HG02610 (cell line): ENCODE results near the gene NOX5.

Source experiments
- ATAC-seq: cut with Tn5 transposase; IDR thresholded peaks from one replicate; pipeline ENCODE4 v1.9.1; 2021; ENCODE audit warnings: mild to moderate bottlenecking, moderate library complexity; ENCODE audit not compliant: unreplicated experiment

The NOX5 gene

DNA sequence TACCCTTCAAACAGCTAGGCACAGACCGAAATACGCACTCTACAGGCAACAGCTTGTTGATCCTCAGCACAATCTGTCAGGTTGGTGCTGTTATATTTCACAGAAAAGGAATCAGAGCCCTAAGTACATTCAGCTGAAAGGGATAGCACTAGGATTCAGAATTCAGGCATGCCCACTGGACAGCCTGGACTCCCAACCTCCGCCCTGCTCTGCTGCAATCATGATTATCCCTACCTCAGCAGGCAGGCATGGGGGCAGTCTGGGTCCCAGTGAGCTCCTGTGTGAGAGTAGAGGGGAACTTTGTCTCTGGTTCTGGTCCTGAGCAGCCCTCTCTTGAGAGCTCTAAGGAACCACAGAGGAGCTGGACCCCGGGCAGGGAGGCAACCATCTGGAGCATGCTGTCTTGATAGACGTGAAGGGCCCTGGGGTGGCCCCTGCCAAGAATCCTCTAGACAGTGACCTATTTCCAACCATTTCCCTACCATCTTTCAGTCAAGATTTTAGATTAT, 23.4 kb upstream of the NOX5 start:
- ATAC-seq = no peak

DNA sequence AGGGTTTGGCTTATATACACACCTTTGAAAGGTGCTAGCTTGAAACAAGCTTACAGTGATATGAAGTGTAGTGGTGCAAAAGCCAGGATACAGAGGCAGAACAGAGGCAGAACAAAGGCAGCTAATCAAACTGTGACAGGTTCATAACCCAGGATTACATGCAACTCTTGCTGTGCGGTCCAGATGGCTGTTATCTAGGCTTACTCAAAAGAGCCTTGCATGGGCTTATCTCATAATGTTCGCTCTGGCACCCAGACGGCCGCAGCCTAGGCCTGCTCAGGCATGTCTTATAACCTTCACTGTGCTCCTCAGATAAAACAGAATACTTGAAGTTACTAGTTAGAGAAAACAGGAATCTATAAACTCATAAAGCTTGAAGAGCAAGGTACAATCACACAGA, 22.8 kb upstream of the NOX5 start:
- ATAC-seq = no peak

DNA sequence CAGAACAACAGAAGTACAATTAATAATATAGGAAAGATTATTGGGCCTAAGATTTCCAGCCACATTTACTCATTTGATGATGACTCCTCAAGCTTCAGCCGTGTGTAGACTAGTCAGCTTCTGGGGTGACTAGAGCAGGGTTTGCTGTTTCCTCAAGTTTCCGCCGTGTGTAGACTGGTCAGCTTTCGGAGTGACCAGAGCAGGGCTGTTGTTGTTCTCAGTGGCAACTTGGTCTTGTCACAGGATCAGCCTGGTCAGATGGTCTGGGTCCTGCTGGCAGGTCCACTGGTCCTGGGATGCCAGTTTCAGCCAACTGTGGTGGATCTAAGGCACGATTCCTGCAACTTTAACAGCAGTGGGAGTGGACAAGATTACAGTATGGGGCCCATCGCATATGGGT, 21.8 kb upstream of the NOX5 start:
- ATAC-seq = no peak

DNA sequence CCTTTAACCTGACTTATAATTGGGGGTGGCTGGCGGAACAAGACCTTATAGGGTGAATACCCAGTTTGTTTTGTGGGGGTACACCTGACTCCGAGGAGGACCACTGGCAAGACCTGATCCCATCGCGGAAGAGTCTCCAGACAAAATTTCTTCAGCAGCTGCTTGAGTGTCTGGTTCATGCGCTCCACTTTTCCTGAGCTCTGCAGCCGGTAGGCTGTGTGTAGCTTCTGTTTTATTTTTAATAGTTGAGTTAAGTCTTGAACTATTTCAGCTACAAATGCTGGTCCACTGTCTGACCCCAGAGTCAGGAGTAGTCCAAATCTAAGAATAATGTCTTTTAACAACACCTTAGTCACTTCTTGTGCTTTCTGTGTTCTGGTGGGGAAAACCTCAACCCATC, 21.2 kb upstream of the NOX5 start:
- ATAC-seq = no peak

DNA sequence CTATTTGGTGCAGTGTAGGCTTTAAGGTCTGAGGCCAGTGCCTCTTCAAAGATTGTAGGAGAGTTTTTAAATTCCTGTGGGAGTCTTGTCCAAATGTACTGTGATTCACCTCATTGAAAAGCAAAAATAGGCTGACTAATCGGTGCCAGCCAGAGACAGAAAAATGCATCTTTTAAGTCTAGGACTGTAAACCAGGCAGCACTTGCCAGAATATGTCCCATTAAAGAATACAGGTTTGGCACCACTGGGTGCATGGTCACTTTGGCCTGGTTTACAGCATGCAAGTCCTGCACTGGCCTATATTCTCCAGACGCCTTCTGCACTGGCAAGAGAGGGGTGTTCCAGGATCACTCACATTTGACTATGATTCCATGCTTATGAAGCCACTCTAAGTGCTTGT, 20.3 kb upstream of the NOX5 start:
- no peak for ATAC-seq

DNA sequence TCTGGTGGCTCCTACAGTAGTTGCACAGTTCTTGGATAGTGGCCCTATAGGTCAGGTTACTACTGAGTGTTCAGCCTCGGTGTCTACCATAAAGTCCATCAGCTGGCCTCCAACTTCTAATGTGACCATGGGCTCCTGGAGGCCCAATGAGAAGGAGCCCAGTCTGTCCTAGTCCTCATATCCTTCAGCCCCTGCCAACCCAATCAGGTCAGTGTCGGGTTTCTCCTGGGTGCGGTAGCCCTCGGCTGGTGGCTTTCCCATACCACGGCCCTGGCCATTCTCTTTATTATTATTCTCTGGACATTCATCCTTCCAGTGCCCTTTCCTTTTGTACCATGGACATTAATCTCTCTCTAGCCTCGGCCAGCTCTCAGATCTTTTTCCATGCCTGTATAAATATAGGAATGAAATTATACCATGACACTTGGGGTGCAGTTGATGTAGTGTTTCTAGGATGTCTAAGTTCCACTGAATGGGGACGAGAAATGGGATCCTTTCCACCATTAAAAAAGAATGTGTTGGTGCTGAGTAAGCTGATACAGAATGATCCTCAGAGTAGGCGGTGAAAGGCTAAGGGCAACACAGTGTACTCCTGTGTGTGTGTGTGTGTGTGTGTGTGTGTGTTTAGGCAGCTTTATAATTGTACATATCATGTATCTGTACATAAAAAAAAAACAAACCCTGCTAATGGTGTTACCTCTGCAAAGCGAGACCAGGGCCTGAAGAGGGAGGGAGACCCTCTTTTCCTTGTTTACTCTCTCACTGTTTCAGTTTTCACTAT, 19.3 kb upstream of the NOX5 start:
- no peak for ATAC-seq

DNA sequence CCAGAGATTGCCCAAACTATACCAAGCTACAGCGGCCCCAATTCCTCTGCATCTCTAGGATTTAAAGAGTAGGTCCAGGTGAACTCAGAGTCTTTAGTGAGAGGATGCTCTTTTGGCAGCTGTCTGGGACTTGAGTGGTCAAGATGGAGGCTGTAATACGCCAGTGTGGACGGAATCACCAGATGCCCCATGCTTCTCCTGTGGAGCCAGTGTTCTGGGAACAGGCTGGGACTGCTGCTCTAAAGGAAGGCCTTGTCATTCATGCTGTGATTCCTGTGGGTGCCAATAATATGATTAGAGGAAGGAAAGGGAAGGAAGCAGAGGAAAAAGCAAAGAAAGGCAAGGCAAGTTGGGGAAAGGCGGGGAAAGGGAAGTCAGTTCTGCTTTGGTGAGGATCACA, 17.4 kb upstream of the NOX5 start:
- no peak for ATAC-seq

DNA sequence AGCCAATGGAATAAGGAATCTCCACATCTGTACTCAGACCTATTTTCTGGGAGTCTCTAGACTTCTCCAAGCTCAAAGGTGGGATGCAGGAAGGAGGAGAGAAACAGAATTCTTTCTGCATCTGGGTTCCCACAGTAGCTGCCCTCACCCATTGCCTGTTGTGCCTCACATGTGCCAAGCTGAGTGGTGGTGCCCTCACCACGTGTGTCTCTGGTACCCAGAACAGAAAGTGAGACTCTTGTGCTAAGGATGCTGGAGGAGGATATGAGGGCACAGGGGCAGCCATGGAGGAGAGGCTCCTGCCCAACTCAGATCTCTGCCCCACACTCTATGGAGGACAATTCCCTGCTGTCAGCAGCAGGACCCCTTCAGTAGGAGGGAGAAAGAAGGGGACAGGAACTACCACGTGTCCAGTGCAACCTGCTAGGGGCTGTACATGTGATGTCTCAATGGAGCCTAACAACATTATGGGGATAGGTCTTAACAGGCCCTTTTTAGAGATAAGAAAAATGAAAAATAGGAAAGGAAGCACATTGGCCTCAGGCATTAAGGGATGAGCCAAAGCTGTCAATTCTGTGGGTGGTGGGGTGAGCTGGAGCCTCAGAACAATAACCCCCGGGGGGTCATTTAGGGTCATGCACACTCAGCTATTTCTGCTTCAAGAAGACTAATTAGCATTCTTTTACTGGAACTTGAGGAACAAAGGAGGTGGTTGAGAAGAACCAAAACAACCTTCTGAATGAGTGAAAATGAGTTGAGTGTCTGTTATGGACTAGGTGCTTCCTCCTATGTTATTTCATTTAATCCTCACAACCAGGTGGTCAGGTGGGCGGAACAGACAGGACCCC, 16.3 kb upstream of the NOX5 start:
- ATAC-seq = no peak

DNA sequence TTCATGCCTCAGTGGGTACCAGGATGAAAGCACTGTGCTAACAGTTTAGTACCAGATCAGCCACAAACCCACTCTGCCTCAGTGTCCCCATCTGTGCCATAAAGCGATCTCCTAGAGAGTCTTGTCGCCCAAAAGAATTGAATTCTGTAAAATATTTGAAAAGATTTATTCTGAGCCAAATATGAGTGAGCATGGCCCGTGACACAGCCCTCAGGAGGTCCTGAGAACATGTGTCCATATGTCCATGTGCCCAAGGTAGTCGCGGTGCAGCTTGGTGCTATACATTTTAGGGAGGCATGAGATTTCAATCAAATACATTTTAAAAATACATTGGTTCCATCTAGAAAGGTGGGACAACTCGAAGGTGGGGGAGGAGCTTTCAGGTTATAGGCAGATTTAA, 15.4 kb upstream of the NOX5 start:
- ATAC-seq = no peak

DNA sequence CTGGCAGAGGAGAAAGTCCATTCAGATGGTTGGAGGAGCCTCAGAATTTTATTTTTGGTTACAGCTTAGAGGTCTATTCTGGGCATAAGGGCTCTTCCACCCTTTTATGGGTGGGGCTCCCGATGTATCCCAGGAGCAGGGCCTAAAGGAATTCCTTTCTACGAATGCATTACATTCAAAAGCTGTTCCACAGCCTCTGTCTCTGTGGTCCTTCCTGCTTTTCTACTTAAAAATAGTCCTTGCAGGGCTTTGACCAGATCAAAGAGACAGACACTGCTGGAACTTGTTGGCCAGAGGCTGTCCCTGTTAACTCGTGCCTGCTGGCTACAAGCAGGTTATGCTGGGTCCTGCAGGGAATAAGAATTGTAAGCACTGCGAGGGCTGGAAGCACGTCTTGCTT, 14.4 kb upstream of the NOX5 start:
- no peak for ATAC-seq

DNA sequence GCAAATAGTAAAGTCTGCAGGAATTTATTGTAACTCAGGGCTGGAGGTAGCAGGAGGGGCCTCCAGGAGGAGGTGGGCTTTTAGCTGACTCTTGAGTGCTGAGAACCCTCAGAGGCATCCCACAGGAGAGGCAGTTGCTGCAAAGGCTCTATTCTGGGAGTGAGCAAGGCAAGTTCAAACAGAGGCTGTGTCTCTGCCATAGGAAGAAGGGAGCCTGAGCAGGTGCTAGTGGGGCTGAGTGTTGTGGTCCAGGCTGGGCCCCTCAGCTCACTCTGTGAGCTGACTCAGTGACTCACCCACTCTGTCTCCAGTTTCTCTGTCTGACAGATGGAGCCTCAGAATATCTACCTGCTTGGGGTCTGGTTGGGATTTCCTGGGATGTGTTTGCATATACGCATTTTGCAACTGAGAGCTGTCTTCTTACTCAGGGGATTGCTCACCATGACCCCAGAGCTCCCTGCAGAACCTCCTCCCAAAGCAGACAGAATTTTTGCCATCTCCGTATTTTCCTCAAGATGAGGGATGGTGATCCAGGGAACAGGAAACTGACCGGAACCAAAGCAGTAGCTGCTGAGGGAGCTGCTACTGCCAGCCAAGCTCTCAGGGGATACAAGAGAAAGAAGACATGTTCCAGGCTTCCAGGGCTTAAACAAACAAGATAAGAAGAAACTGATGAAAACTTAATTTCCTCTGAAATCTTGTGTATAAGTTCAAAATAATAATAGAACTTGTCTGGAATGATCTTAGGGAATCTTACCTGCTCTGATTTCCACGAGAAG, 13.6 kb upstream of the NOX5 start:
- no peak for ATAC-seq

DNA sequence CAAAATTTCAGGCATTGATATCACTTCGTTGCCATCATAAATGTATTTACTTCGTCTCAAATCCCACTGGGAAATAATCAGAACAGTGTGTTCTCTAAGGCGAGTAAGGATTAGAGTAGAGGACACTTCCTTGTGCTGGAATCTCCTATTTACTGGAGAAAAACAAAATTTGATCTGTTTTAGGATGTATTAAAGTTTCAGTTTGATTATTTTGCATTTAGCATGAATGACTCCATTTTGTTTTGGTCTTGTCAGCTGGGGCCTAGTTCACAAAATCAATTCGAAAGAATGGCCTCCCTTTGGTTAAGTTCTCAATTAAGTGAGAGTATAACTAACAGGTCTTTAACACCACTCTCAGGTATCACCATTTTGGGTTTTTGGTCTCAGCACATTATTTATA, 11.7 kb upstream of the NOX5 start:
- ATAC-seq = no peak

DNA sequence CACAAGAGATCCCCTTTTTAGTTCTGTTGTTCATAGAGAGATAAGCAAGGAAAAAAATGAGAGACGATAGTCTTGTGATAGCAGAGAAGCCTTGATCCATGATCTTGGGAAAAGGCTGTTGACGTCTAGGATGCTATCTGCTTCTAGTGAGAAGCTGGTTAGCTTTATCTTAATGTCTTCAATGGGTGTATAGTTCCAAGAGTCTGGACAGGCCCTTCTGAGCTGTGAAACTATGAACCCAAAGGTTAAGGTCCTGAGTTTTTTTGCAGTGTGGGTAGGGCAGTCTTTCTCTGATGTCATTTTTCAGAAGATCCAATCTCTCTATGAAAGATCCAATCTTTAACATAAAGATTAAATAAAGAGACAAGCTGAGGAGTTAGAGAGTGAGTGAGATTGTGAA, 10.5 kb upstream of the NOX5 start:
- no peak for ATAC-seq

DNA sequence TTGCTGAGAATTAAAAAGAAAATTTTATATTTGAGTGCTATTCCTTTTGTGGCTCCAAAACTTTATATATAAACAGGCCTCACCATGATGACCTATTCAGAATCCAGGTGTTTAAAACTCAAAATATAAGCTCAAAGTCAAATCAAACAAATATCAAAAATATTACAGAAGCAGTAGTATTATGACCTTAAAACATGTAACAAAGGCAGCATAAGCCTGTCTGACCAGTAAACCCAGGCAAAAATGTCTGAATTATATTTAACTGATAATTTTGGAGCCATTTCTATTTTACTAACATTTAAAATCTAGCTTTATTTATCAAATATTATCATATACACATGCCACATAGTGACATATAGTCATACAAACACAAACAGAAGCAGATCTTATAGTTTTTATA, 6.4 kb upstream of the NOX5 start:
- ATAC-seq = no peak

DNA sequence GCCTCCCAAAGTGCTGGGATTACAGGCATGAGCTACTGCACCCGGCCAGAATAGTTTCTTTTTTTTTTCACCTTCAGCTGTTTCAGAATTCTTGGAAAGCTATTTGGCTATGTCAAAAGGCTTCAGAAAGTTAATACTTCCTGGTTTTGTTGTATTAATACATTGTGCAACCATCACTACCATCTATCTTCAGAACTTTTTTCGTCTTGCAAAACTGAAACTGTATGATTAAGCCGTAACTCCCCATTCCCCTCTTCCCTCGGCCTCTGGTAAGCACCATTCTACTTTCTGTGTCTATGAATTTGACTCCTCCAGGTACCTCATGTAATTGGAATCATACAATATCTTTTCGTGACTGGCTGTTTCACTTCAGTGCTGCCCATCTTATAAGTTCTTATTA, 5.2 kb upstream of the NOX5 start:
- no peak for ATAC-seq

DNA sequence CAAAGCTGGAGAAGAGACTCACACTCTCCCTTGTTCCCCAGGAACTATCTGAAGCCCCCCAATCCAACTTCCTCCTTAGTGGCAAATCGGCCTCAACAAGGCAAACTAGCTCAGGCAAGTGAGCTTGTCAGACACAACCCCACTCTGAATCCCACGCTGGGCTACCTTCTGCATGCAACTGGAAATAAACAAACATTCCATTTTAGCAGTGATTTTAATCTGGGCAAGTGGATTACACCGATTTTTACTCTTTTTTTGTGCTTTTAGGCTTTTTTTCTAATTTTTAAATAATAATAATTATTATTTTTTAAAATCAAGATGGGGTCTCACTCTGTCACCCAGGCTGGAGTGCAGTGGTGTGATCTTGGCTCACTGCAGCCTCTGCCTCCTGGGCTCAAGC, 2.9 kb upstream of the NOX5 start:
- ATAC-seq = no peak

DNA sequence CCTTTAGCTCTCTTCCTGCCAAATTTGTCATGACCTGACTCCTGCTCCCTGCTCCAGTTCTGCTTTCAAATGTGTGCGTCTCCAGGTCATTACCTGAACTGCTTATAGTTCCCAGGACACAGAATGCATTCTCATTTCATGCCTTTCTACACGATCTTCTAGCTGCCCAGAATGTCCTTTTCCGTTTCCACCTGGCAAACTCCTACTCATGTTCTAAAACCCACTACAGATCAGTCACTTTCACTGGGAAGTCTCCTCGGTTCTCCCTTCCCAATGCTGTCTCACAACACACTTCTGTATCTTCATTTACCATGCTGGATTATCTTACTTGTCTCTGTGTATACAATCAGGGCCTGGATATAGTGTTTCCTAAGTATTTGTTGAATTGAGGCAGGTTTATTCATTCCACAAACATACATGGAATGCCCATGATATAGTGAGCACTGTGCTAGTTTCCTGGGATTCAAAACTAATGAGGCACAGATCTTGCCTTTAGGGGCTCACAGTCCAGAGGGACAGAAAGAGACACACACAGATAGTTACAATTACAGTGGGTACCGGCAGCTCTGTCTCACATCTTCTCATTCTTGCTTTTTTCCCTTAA, 1.6 kb upstream of the NOX5 start:
- ATAC-seq = no peak

DNA sequence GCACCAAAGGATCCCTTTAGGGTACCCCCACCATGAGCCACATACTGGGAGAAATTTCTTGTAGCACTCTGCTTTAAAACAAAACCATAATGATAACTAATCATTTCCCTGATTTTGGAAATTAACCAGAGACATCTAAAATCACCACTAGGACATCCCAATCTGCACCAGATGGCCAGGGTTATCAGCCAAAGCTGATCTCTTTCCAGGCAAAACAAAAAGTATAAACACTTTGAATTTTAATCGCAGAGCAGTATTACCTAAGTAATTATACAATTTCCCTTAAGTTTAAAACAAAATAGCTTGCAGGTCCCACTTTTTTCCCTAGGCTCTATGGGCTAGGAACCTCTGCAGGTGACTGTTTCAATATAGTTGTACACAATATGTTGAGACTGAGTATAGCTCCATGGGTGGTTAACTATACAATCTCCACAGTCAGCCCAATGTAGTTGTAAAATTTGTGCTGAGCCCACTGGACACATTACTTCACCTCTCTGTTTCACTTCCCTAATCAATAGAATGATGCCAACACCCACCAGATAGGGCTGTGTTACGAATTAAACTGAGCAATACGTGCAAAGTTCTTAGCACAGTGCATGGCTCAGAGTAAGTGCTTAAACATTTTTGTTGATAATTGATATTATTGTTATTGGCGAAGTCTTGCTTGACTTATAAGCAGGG, 629 bp upstream of the NOX5 start:
- no peak for ATAC-seq

DNA sequence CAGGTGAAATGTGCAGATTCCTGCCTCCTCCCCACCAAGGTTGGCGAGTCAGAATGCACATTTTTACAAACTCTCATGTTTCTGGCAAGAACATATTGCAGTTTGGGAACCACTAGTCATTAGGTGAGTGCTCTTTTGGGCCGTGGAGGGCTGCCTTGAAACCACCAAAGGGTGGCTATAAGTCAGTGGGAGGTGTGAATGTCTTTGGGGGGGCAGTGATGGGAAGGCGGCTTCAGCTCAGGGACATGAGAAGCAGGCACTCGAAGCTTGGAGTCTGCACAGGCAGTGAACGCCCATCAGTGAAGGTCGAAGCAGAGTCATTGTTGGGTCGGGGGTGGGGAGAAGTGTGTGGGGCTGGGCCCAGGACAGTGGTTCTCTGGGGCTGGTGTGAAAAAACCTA, 1.1 kb downstream of the NOX5 start:
- no peak for ATAC-seq

DNA sequence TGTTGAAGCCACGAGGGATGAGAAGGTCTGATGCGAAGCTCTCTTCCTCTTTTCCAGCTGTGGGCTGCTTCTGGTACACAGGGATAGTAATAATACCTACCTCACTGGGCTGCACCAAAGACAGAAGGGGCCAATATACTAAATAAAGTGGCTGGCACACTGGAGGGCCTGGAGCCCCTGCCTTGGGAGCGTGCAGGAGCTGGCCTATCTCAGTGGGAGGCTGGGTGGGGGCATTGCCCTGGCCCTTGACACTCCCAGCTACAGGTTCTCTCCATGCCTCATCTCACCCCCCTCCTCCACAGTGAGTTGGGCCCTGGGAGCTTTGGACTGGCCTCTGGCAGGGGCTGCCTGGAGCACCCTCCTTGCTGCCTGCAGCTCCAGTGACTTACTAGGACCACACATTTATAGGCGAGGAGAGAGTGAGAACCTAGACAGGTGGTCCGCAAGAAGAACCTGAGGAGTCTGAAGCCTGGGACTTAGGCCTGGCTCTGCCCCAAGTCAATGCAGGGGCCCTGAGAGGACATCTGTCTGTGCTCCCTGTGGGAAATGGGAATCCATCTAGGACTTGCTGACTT, 1.6 kb downstream of the NOX5 start:
- no peak for ATAC-seq
